ENCODE results near the gene CDH20.

Gene CDH20

GRCh38 chr18:61581578-61582201 lies 248.5 kb downstream of the CDH20 start:
- DNase-seq: peak; percentile 41

GRCh38 chr18:61582202-61582710 lies 249.0 kb downstream of the CDH20 start:
- no peak for DNase-seq

- DNase-seq: no peak
Measured at GRCh38 chr18:61583548-61583947, 250.3 kb downstream of the CDH20 start.

GRCh38 chr18:61587865-61588264 lies 254.6 kb downstream of the CDH20 start:
- DNase-seq: no peak

GRCh38 chr18:61589053-61589723 lies 256.0 kb downstream of the CDH20 start:
- DNase-seq: no peak

GRCh38 chr18:61589724-61590065 lies 256.5 kb downstream of the CDH20 start:
- DNase-seq: no peak

- no peak for DNase-seq
Measured at GRCh38 chr18:61591253-61591652, 258.0 kb downstream of the CDH20 start.

- no peak for DNase-seq
Measured at GRCh38 chr18:61595615-61596251, 262.5 kb downstream of the CDH20 start.

- no peak for DNase-seq
Measured at GRCh38 chr18:61596296-61596695, 263.1 kb downstream of the CDH20 start.

GRCh38 chr18:61597316-61597715 lies 264.1 kb downstream of the CDH20 start:
- no peak for DNase-seq

- DNase-seq: no peak
Measured at GRCh38 chr18:61600422-61600821, 267.2 kb downstream of the CDH20 start.

- DNase-seq: no peak
Measured at GRCh38 chr18:61602836-61603235, 269.6 kb downstream of the CDH20 start.

All from DMS 273 treated with DMSO at 0.1 percent for 48 hours (cell line).